GM18870 (cell line): ENCODE measurements around the gene DKK2.
A peak's percentile ranks its signal among the peaks of the same experiment; 100 is the strongest.
"Not testable (repeated sequence)": the region's sequence is repeated elsewhere in the genome, so short reads cannot be mapped to it uniquely, and the experiment has no call there.

Experiments
- ATAC-seq: cut with Tn5 transposase; IDR thresholded peaks from one replicate; pipeline ENCODE4 v1.9.1; 2021; ENCODE audit warnings: moderate library complexity; ENCODE audit not compliant: unreplicated experiment

Gene DKK2

GRCh38 chr4:106914223-106914622, 121.9 kb downstream of the DKK2 start:
- no peak for ATAC-seq

- ATAC-seq: no peak
These were observed 126.5 kb downstream of the DKK2 start for GRCh38 chr4:106909486-106910188.

GRCh38 chr4:106908049-106908448, 128.1 kb downstream of the DKK2 start:
- not testable (repeated sequence) for ATAC-seq

- ATAC-seq: no peak
These were observed 128.9 kb downstream of the DKK2 start for GRCh38 chr4:106907216-106907615.

GRCh38 chr4:106906728-106907127, 129.4 kb downstream of the DKK2 start:
- ATAC-seq: no peak

GRCh38 chr4:106898621-106899230, 137.4 kb downstream of the DKK2 start:
- peak; percentile 81 for ATAC-seq

GRCh38 chr4:106893903-106894302, 142.2 kb downstream of the DKK2 start:
- no peak for ATAC-seq

GRCh38 chr4:106893395-106893881, 142.7 kb downstream of the DKK2 start:
- ATAC-seq: no peak

- ATAC-seq: no peak
These were observed 143.3 kb downstream of the DKK2 start for GRCh38 chr4:106892786-106893185.

- no peak for ATAC-seq
These were observed 160.8 kb downstream of the DKK2 start for GRCh38 chr4:106875340-106875739.
